GM19043 (cell line): ENCODE data around the gene LEMD2.

ENCODE experiments used
- ATAC-seq: cut with Tn5 transposase; IDR thresholded peaks from one replicate; pipeline ENCODE4 v1.9.1; 2021; ENCODE audit warnings: low read depth; ENCODE audit not compliant: unreplicated experiment

The LEMD2 gene

GRCh38 chr6:33725222-33725621 lies 63.7 kb downstream of the LEMD2 start:
- no peak for ATAC-seq

- ATAC-seq: no peak
These were observed 64.6 kb downstream of the LEMD2 start for GRCh38 chr6:33724102-33725023.

DNA sequence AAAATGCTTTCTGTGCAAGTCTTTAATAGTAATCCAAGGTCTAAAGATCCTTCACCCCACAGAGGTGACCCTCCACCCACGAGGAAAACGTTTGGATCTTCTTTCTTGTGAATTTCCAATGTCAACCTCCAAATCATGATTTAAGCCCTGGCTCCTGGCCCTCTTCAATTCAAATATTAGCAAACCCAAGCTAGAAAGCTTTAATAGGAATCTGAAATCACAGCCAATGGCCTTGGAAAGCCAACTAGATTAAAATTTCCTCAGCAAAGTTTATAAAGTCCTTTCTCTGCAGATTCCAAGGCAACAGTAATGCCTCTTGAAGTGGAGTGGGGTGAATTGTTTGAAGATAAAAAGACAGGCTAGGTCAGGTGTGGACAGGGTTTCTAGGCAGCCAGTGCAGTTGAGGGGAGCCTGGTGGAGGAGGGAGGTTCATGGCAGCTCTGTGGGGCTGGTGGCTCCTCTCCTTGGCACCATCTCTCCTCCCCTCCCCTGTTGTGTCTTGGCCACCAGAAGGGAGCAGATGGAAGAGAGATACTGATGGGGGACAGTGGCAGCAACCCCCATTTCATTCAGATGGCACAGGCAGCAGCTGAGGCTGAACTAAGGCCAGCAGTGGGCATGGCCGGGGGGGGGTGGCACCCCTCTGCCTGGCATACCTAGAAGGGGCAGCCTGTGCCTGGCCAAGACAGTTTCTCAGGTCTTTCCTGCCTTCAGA lies 65.4 kb downstream of the LEMD2 start:
- ATAC-seq: no peak

DNA sequence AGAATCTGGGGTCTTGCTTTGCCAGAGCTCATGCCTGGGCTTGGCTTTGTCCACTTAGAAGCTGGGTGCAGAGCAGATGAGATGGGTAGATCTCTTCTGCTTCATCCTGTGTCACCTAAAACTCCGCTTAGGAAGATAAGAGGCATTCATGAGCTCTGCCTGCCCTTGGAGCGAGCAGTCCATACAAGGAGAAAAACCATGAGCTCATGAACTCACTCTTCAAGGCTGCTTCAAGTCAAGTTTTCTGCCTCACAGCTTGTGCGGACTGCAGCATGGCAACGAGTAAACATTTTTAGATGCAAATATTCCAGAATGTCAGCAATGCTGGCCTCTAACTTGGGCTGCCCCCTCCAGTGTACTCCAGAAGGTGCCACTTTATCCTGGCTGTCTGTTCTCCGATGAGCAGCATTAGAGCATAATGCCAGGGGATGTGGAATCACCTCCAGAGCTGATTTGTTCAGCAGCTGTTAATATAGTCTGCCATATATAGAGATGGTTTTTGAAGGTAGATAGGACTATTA lies 66.8 kb downstream of the LEMD2 start:
- no peak for ATAC-seq

GRCh38 chr6:33721508-33721907 lies 67.4 kb downstream of the LEMD2 start:
- ATAC-seq: no peak
